IMR-90 (cell line): Measurements from ENCODE around the gene SPNS2. TPM values are rescaled to one million over a fixed set of nuclear protein-coding genes. Genes with fewer than 3 reads are reported as not detected.

Experiments
- ATAC-seq: fragments of 200-7000 bp; cut with Tn5 transposase; 2 replicates; pipeline ENCODE4 v1.9.1; 2020; ENCODE audit warnings: low read depth, mild to moderate bottlenecking, moderate library complexity
- BruUV-seq: library from RNA; stranded (reverse); fragments of 400-500 nt; replicated peaks from 2 replicates; lab custom pipeline; 2021; lab: Mats Ljungman, UMichigan
- CTCF ChIA-PET: fragments of 300-600 bp; formaldehyde crosslinking; extraction: SDS; loops from one replicate; lab custom pipeline; 2021; ENCODE audit warnings: antibody characterized with exemption; lab: Yijun Ruan, JAX
- POLR2A ChIA-PET: fragments of 300-600 bp; sonication (Branson Sonifier 250); formaldehyde crosslinking; loops from one replicate; lab custom pipeline; 2022; ENCODE audit warnings: antibody characterized with exemption; ENCODE audit not compliant: unreplicated experiment; lab: Charles Lee
- DNase-seq: peaks from one replicate; pipeline ENCODE4 v3.0.0; 2013
- H2AFZ ChIP-seq: replicated peaks from 2 replicates; pipeline ENCODE3; 2013; ENCODE audit warnings: low read length, mild to moderate bottlenecking; ENCODE audit not compliant: poor library complexity
- H2AK5ac ChIP-seq: 2 replicates; pipeline ENCODE4 v1.6.1; 2013; ENCODE audit warnings: low read depth, low read length, inconsistent platforms
- H2AK9ac ChIP-seq: replicated peaks from 2 replicates; pipeline ENCODE3; 2013; ENCODE audit warnings: mild to moderate bottlenecking, low read depth, low read length, moderate library complexity; ENCODE audit not compliant: poor library complexity
- H2BK120ac ChIP-seq: 2 replicates; pipeline ENCODE4 v1.6.1; 2013; ENCODE audit warnings: low read depth, low read length, inconsistent platforms
- H2BK15ac ChIP-seq: 3 replicates; pipeline ENCODE4 v1.6.1; 2013; ENCODE audit warnings: low read depth, low read length, inconsistent platforms
- H2BK20ac ChIP-seq: 2 replicates; pipeline ENCODE4 v1.6.1; 2013; ENCODE audit warnings: low read depth, mild to moderate bottlenecking, inconsistent platforms, low read length, moderate library complexity
- H2BK5ac ChIP-seq: 2 replicates; pipeline ENCODE4 v1.6.1; 2013; ENCODE audit warnings: mild to moderate bottlenecking, low read depth, low read length, inconsistent platforms; ENCODE audit not compliant: poor library complexity, severe bottlenecking
- H3K14ac ChIP-seq: replicated peaks from 2 replicates; pipeline ENCODE4 v1.6.1; 2013; ENCODE audit warnings: low read depth, low read length, inconsistent platforms
- H3K18ac ChIP-seq: 2 replicates; pipeline ENCODE4 v1.6.1; 2013; ENCODE audit warnings: low read depth, low read length, control low read depth
- H3K23ac ChIP-seq: 2 replicates; pipeline ENCODE4 v1.6.1; 2013; ENCODE audit warnings: low read depth, low read length, inconsistent platforms
- H3K27ac ChIP-seq: 2 replicates; pipeline ENCODE4 v1.5.1; 2013; ENCODE audit warnings: mild to moderate bottlenecking, control low read depth, low read length; ENCODE audit not compliant: insufficient read depth
- H3K27me3 ChIP-seq: 2 replicates; pipeline ENCODE4 v1.6.1; 2013; ENCODE audit warnings: low read length; ENCODE audit not compliant: control insufficient read depth, insufficient read depth
- H3K36me3 ChIP-seq: 2 replicates; pipeline ENCODE4 v1.6.1; 2013; ENCODE audit warnings: low read length, mixed read lengths; ENCODE audit not compliant: control insufficient read depth, insufficient read depth
- H3K4ac ChIP-seq: 2 replicates; pipeline ENCODE4 v1.6.1; 2013; ENCODE audit warnings: low read depth, low read length, inconsistent platforms
- H3K4me1 ChIP-seq: 2 replicates; pipeline ENCODE4 v1.6.1; 2013; ENCODE audit warnings: low read length, mixed read lengths; ENCODE audit not compliant: control insufficient read depth, insufficient read depth
- H3K4me2 ChIP-seq: 2 replicates; pipeline ENCODE4 v1.6.1; 2013; ENCODE audit warnings: low read depth, mild to moderate bottlenecking, control low read depth, low read length, moderate library complexity
- H3K4me3 ChIP-seq: 2 replicates; pipeline ENCODE4 v1.5.1; 2013; ENCODE audit warnings: low read depth, mild to moderate bottlenecking, control low read depth, low read length, moderate library complexity; ENCODE audit not compliant: insufficient read depth
- H3K56ac ChIP-seq: 2 replicates; pipeline ENCODE4 v1.6.1; 2013; ENCODE audit warnings: low read length, inconsistent platforms; ENCODE audit not compliant: insufficient read depth; ENCODE audit errors: extremely low read depth
- H3K79me1 ChIP-seq, 2 experiments: 2 replicates each; pipeline ENCODE4 v1.6.1; 2013; ENCODE audit warnings: low read length in 2 of 2, inconsistent platforms in 1 of 2, low read depth in 1 of 2
- H3K9ac ChIP-seq: 2 replicates; pipeline ENCODE4 v1.6.1; 2013; ENCODE audit warnings: low read depth, low read length, control low read depth
- H3K9me1 ChIP-seq: 2 replicates; pipeline ENCODE4 v1.6.1; 2013; ENCODE audit warnings: low read length, inconsistent platforms; ENCODE audit not compliant: insufficient read depth
- H3K9me3 ChIP-seq: 2 replicates; pipeline ENCODE4 v1.6.1; 2013; ENCODE audit warnings: low read length; ENCODE audit not compliant: control insufficient read depth, insufficient read depth
- H4K20me1 ChIP-seq: 2 replicates; pipeline ENCODE4 v1.6.1; 2013; ENCODE audit warnings: low read length, inconsistent platforms; ENCODE audit not compliant: insufficient read depth
- H4K5ac ChIP-seq: 2 replicates; pipeline ENCODE4 v1.6.1; 2013; ENCODE audit warnings: mild to moderate bottlenecking, low read depth, low read length, control low read depth
- H4K8ac ChIP-seq, 2 experiments: 2 replicates each; pipeline ENCODE4 v1.6.1; 2013; ENCODE audit warnings: low read depth in 2 of 2, low read length in 2 of 2, control low read depth in 1 of 2, inconsistent platforms in 1 of 2
- H4K91ac ChIP-seq: 2 replicates; pipeline ENCODE4 v1.6.1; 2013; ENCODE audit warnings: low read depth, low read length, inconsistent platforms; ENCODE audit not compliant: insufficient read depth
- BHLHE40 ChIP-seq: fragments of 150-350 bp; IDR thresholded peaks from 2 replicates; pipeline ENCODE4 v1.6.1; 2016; ENCODE audit warnings: mild to moderate bottlenecking, low read depth, low read length
- CEBPB ChIP-seq: IDR thresholded peaks from 2 replicates; pipeline ENCODE4 v1.6.1; 2012; ENCODE audit warnings: low read depth, low read length, improper control_type of control experiment
- ELK1 ChIP-seq: fragments of 150-350 bp; IDR thresholded peaks from 2 replicates; pipeline ENCODE4 v1.6.1; 2016; ENCODE audit warnings: low read depth, mild to moderate bottlenecking, low read length, moderate library complexity, borderline replicate concordance
- POLR2A ChIP-seq: IDR thresholded peaks from 2 replicates; pipeline ENCODE4 v1.6.1; 2012; ENCODE audit warnings: mild to moderate bottlenecking, low read depth, low read length
- RFX5 ChIP-seq: IDR thresholded peaks from 2 replicates; pipeline ENCODE4 v1.8.0; 2012; ENCODE audit warnings: low read depth, mild to moderate bottlenecking, low read length, moderate library complexity
- WGBS, 2 experiments: methylation state at CpG; one replicate each; pipeline versions ENCODE4 v1.1.5 to v1.1.7; 2013; ENCODE audit warnings: missing lambda C conversion rate in 2 of 2; ENCODE audit not compliant: insufficient read length in 1 of 2; ENCODE audit errors: extremely low coverage in 2 of 2; 5-methylcytosine and 5-hydroxymethylcytosine counted together
- dilution Hi-C: fragments of 300-500 bp; cut with HindIII; formaldehyde crosslinking; loops from one replicate; pipeline ENCODE4 v1.14.3; 2018; ENCODE audit warnings: low sequenced_read_pairs; ENCODE audit not compliant: unreplicated experiment
- in situ Hi-C: fragments of 300-500 bp; cut with MboI; formaldehyde crosslinking; loops from 3 replicates; pipeline ENCODE4 v1.14.3; 2019; ENCODE audit warnings: low sequenced_read_pairs, inconsistent platforms, mixed read lengths
- intact Hi-C: fragments of 100-400 bp; cut with micrococcal nuclease; formaldehyde crosslinking; loops from 2 replicates; pipeline ENCODE4 v1.10.0; 2022
- polyA plus RNA-seq, 3 experiments: library from polyadenylated mRNA; depleted of rRNA; stranded (reverse); fragments of >200 nt; gene quantifications; 2 replicates each; pipeline ENCODE4 v1.2.3, GENCODE V29; 2012; ENCODE audit warnings: low replicate concordance in 1 of 3
- total RNA-seq: library from RNA; depleted of rRNA; stranded (reverse); fragments of >200 nt; gene quantifications from 2 replicates; pipeline ENCODE4 v1.2.3, GENCODE V29; 2012
- TF ChIP-seq, protein P1 (sequence below): fragments of 150-350 bp; IDR thresholded peaks from 2 replicates; pipeline ENCODE4 v1.6.1; 2017; ENCODE audit warnings: mild to moderate bottlenecking, antibody characterized with exemption, low read length, low read depth

The SPNS2 gene
- total and polyA plus RNA-seq, 2 of the 4 experiments (the other 2 are of a cell fraction) = under 0.01 TPM; not detected in 1

GRCh38 chr17:4487296-4487695 is 11.4 kb upstream of the SPNS2 start:
- Histone ChIP-seq H3K18ac (no peak overlapping the region), H2AK9ac (no peak overlapping the region), H4K8ac (no peak overlapping the region), H3K27me3 (peaks cover 20% of the 10 kb centered on the region; the same call in 1 of the 2 replicates), H3K36me3 (no peaks in the 10 kb centered on the region), H2BK120ac (no peak overlapping the region), H3K9me3 (no peaks in the 10 kb centered on the region), H3K4me1 (no peaks in the 10 kb centered on the region), H2AK5ac (no peak overlapping the region), H2BK20ac (no peak overlapping the region), H2AFZ (no peak overlapping the region), H3K23ac (no peak overlapping the region), H3K9ac (no peak overlapping the region), H4K20me1 (no peaks in the 10 kb centered on the region; the same call in 1 of the 2 replicates), H3K9me1 (no peaks in the 10 kb centered on the region), H3K14ac (no peak overlapping the region), H3K79me1 (no peaks in the 10 kb centered on the region), H4K5ac (no peak overlapping the region), H3K4me2 (no peak overlapping the region), H2BK15ac (no peak overlapping the region), H3K4me3 (no peak overlapping the region), H3K4ac (no peak overlapping the region), H4K91ac (no peak overlapping the region), H3K56ac (no peak overlapping the region), H3K27ac (no peak overlapping the region), H2BK5ac (no peak overlapping the region)
- intact Hi-C loops (no loop called here), dilution Hi-C loops (no loop called here), in situ Hi-C loops (no loop called here)
- ChIA-PET POLR2A (no interaction called here), CTCF (no interaction called here)
- TF ChIP-seq RFX5 = no peak
- TF ChIP-seq, protein P1, sequence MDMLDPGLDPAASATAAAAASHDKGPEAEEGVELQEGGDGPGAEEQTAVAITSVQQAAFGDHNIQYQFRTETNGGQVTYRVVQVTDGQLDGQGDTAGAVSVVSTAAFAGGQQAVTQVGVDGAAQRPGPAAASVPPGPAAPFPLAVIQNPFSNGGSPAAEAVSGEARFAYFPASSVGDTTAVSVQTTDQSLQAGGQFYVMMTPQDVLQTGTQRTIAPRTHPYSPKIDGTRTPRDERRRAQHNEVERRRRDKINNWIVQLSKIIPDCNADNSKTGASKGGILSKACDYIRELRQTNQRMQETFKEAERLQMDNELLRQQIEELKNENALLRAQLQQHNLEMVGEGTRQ = no peak
- no peak for TF ChIP-seq CEBPB
- TF ChIP-seq BHLHE40 = no peak
- TF ChIP-seq ELK1 = no peak
- no peak for TF ChIP-seq POLR2A
- no peak for ATAC-seq
- no TSS peak for BruUV-seq
- WGBS, 2 experiments = 60% methylated on average over 1 of the region's 8 CpGs; no CpG with 5 or more reads in 1 of the 2 experiments
- no peak for DNase-seq
